Raji (cell line): Measurements from ENCODE around the gene SYT8.

Source experiments
- POLR2A ChIP-seq: IDR thresholded peaks from 2 replicates; pipeline ENCODE4 v1.6.1; 2011; ENCODE audit warnings: low read depth, low read length, control low read depth; ENCODE audit not compliant: insufficient read depth

The SYT8 gene

GRCh38 chr11:1838426-1839144, 3.8 kb downstream of the SYT8 start, which contains the start of gene TNNI2:
Gene TNNI2 (plus strand): TSS chr11:1838981. CDS start chr11:1839697, 716 bp downstream.
- no peak for TF ChIP-seq POLR2A

GRCh38 chr11:1839204-1839923, 4.6 kb downstream of the SYT8 start:
- TF ChIP-seq POLR2A: no peak

- no peak for TF ChIP-seq POLR2A
Measured at GRCh38 chr11:1839924-1840779, 5.4 kb downstream of the SYT8 start.

- no peak for TF ChIP-seq POLR2A
Measured at GRCh38 chr11:1840780-1841480, 6.1 kb downstream of the SYT8 start.

DNA sequence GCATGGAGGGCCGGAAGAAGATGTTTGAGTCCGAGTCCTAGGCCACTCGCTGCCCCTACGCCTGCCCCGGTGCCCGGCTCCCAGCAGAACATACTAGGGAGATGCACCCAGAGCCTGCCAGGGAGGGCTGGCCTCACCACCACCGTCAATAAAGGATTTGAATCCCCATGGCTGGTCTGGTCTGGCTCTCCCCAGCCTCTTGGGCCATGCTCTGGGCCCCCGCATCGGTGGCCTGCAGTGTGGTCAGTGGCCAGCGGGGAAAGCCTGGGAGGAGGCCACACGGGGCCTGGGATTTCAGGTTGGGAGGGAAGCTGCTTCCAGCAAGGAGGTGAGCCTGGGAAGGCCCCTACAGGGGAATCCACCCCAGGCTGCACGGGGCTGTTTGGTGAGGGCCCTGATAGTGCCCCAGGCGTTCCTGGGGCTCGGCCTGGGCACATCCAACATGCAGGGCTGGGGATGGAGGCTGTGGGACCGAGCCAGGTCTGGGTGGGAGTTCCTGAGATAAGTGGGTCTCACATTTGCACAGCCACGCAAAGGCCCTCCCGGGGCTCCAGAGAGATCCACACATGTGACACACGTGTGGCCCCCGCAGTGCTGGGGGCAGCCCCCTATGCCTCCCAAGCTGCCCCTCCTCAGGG, 6.8 kb downstream of the SYT8 start:
- TF ChIP-seq POLR2A: no peak

DNA sequence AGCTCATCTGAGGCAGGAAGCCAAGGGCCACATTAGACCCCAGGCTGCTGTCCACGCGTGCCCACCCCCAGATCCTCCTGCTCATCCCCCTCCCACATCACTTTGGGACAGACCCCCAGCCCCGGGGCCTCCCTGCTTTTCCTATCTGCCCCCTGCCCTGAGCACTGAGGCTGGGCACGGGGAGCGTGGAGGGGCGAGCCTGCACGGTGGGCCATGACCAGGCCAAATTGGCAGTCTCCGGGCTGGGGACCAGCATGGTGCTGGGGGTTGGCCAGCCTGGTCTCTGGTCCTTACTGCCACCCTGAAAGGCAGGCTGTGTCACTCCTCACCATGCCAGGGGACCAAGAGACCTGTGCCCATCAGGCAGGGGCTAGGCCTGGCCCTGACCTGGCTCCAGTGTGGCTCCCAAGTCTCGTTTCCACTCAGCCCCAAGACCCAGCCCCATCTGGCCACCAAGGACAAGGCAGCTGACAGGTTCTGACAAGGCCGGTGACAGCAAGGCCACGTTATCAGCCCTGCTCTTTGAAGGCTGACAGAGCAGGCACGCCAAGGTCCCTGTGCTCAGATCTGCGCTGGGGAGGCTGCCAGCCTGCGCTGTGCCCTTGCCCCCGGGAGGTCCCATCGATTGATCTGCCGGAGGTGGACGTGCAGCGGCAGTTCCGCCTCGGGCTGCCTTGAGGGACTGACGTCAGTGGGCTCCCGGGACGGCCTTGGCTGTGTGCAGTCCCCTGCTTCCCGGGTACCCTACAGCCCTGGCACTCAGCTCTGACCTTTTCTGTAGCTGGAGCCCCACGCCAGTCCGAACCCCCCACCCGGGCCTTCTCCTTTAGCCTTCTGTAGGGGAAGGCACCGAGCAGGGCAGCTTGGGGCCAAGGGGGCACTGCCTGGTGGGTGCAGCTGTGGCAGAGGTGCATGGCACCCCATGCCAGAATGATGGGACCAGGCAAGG, 7.6 kb downstream of the SYT8 start:
- no peak for TF ChIP-seq POLR2A

DNA sequence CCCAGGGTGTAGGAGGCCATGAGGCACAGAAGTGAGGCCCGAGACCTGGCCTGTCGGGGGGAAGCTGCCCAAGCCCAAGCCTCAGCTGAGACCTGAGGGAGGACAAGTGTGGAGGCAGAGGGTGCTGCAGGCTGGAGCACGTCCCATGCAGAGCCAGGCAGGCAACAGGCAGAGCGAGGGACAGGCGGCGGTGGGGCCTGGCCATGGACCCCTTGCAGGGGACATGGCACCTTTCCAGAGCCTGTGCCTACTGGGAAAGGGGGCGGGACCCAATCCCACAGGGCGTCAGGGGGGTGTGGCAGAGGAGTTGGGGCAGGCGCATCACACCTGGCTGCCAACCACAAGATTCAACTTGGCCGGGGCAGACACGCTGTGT, 8.3 kb downstream of the SYT8 start:
- TF ChIP-seq POLR2A: no peak

- no peak for TF ChIP-seq POLR2A
Measured at GRCh38 chr11:1843796-1844195, 9.0 kb downstream of the SYT8 start.

- TF ChIP-seq POLR2A: no peak
Measured at GRCh38 chr11:1844221-1845094, 9.7 kb downstream of the SYT8 start.

GRCh38 chr11:1845095-1845429, 10.3 kb downstream of the SYT8 start:
- no peak for TF ChIP-seq POLR2A

GRCh38 chr11:1845561-1846452, 11.0 kb downstream of the SYT8 start:
- no peak for TF ChIP-seq POLR2A
